ENCODE data around the gene RNF220. TPM values are rescaled to one million over a fixed set of nuclear protein-coding genes. Genes with fewer than 3 reads are reported as not detected.

Gene RNF220
- total RNA-seq, 1 donor = 53.2 TPM

DNA sequence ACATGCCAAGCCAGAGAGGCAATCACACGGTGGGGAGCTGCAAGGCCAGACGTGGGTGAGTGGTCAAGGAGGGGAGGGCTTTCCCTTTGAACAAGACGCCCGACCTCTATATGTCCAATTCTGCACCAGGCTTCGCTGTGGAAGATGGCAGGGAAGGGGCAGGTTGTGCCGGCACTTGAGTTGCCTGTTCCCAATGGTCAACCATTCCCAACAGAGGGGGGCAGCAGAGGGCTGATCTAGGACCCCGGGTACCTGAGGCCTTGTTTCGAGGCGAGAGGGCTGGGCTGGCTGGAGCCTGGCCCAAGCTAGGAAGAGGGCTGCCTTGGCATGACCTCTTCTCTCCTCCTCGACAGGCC lies 204.3 kb downstream of the RNF220 start:
- H3K36me3 ChIP-seq (ENCODE audit: insufficient read depth, low read length) = no peaks in the 10 kb centered on the region
- H3K4me2 ChIP-seq (ENCODE audit: insufficient read depth, low read length) = no peak overlapping the region
- peak; percentile 94 for DNase-seq (ENCODE audit: insufficient read length, low spot score, missing footprints)
- peaks cover 3% of the 10 kb centered on the region for H3K27me3 ChIP-seq (ENCODE audit: insufficient read depth, low read length)
- TF ChIP-seq, protein P1, sequence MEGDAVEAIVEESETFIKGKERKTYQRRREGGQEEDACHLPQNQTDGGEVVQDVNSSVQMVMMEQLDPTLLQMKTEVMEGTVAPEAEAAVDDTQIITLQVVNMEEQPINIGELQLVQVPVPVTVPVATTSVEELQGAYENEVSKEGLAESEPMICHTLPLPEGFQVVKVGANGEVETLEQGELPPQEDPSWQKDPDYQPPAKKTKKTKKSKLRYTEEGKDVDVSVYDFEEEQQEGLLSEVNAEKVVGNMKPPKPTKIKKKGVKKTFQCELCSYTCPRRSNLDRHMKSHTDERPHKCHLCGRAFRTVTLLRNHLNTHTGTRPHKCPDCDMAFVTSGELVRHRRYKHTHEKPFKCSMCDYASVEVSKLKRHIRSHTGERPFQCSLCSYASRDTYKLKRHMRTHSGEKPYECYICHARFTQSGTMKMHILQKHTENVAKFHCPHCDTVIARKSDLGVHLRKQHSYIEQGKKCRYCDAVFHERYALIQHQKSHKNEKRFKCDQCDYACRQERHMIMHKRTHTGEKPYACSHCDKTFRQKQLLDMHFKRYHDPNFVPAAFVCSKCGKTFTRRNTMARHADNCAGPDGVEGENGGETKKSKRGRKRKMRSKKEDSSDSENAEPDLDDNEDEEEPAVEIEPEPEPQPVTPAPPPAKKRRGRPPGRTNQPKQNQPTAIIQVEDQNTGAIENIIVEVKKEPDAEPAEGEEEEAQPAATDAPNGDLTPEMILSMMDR (IDR thresholded peaks at IDR 0.05; ENCODE audit: extremely low read depth, low read depth, low read length) = peak; percentile 75
- no peaks in the 10 kb centered on the region for H3K9me3 ChIP-seq (ENCODE audit: low read depth, low read length)
- H4K20me1 ChIP-seq (ENCODE audit: insufficient read depth, low read length) = no peaks in the 10 kb centered on the region
- H3K4me1 ChIP-seq (ENCODE audit: insufficient read depth, low read length) = no peaks in the 10 kb centered on the region
- no peak overlapping the region for H3K27ac ChIP-seq (ENCODE audit: low read depth, low read length)
- no peaks in the 10 kb centered on the region for H3K79me2 ChIP-seq (ENCODE audit: insufficient read depth, low read length)
- peak overlapping the region; percentile 63 for H2AFZ ChIP-seq (ENCODE audit: low read length)
- H3K4me3 ChIP-seq (ENCODE audit: insufficient read depth, low read length) = no peak overlapping the region

DNA sequence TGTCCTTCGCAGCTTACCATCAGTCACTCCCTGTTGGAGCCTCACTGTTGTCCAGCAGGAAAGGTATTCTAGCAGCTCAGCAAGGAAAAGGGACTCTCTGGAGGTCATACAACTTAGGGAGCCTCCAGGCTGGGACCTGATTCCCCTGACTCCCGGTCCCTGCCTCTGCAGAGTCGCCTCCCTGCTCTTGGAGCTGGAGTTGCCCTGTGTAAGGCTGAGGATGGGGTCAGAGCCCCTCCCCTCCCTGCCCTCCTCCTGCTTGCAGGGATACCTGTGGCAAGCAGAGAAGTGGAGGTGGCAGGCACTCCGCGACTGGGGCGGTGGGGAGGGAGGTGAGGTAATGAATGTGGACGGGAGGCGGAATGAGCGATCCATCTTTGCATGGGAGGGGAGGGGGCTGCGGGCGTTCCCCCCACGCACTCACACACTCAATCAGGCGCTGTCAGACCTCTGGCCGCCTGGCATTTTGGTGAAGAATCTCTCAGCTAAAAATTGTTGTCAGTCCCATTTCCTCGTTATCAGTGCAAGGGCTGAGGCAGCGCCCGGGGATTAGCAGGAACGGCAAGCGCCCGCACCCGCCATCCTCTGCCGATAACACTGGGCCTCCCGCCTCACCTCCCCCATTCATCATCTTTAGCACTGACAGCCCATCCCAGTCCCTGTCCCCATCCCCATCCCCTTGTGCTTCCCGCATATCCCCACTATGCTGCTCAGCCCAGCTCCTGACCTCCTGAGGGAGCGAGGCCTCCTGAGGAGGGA lies 204.9 kb downstream of the RNF220 start:
- Histone ChIP-seq H4K20me1 (ENCODE audit: insufficient read depth, low read length) (no peaks in the 10 kb centered on the region), H3K79me2 (ENCODE audit: insufficient read depth, low read length) (no peaks in the 10 kb centered on the region), H3K4me3 (ENCODE audit: insufficient read depth, low read length) (no peak overlapping the region), H3K9me3 (ENCODE audit: low read depth, low read length) (no peaks in the 10 kb centered on the region), H3K27me3 (ENCODE audit: insufficient read depth, low read length) (no peaks in the 10 kb centered on the region), H3K4me1 (ENCODE audit: insufficient read depth, low read length) (no peaks in the 10 kb centered on the region), H3K27ac (ENCODE audit: low read depth, low read length) (no peak overlapping the region), H2AFZ (ENCODE audit: low read length) (peak overlapping the region; percentile 63), H3K4me2 (ENCODE audit: insufficient read depth, low read length) (no peak overlapping the region), H3K36me3 (ENCODE audit: insufficient read depth, low read length) (no peaks in the 10 kb centered on the region)
- DNase-seq (ENCODE audit: insufficient read length, low spot score, missing footprints) = no peak
- TF ChIP-seq, protein P1 (IDR thresholded peaks at IDR 0.05; ENCODE audit: extremely low read depth, low read depth, low read length) = no peak

DNA sequence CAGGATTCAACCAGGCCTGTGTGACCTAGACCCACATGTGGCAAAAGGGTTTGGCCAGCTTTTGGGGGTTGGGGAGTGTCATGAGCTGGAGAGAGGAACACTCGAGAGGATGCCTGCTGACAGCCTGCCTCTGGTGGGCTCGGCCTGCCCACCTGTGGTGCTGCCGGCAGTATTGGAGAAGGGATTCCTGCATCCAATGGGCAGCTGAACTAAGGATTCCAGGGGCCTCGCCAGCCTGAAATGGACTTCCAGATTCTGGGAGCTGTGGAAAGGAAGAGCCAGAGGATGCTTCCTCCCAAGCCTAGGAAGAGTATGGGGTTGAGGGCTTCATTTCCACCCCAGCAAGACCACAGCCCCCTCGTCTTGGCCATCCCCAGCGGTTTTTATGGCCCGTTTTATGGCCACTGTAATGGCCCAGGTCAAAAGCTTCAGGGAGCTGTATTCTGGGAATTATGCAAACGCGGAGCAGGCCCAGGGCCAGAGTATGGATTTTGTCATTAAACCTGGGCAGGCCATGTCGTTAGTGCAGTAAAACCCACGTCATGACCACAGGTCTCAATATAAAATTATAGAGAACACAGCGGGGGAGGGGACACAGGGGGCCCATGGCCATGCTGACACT lies 205.6 kb downstream of the RNF220 start:
- no peak overlapping the region for H3K4me3 ChIP-seq (ENCODE audit: insufficient read depth, low read length)
- no peaks in the 10 kb centered on the region for H4K20me1 ChIP-seq (ENCODE audit: insufficient read depth, low read length)
- H2AFZ ChIP-seq (ENCODE audit: low read length) = no peak overlapping the region
- H3K4me2 ChIP-seq (ENCODE audit: insufficient read depth, low read length) = no peak overlapping the region
- DNase-seq (ENCODE audit: insufficient read length, low spot score, missing footprints) = no peak
- no peaks in the 10 kb centered on the region for H3K9me3 ChIP-seq (ENCODE audit: low read depth, low read length)
- H3K27ac ChIP-seq (ENCODE audit: low read depth, low read length) = no peak overlapping the region
- TF ChIP-seq, protein P1 (IDR thresholded peaks at IDR 0.05; ENCODE audit: extremely low read depth, low read depth, low read length) = no peak
- H3K4me1 ChIP-seq (ENCODE audit: insufficient read depth, low read length) = no peaks in the 10 kb centered on the region
- no peaks in the 10 kb centered on the region for H3K27me3 ChIP-seq (ENCODE audit: insufficient read depth, low read length)
- H3K79me2 ChIP-seq (ENCODE audit: insufficient read depth, low read length) = no peaks in the 10 kb centered on the region
- H3K36me3 ChIP-seq (ENCODE audit: insufficient read depth, low read length) = no peaks in the 10 kb centered on the region

DNA sequence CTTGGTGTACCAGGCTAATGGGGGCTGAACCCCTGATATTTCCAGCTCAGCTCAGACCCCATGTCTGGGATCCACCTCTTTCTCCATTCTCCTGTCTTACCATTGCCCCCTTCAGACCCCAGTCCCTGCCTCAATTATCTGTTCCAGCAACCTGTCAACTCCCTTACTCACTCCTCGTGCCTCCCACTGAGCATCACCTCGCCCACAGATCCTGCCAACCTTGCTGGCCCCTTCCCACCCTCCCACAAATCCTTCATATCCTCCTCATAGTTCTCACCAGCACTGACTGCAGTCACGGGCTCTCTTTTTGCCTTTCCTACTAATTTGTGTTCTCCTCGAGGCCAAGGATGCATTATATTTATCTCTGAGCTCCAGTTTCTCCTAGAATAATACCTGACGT lies 206.4 kb downstream of the RNF220 start:
- no peaks in the 10 kb centered on the region for H3K4me1 ChIP-seq (ENCODE audit: insufficient read depth, low read length)
- no peaks in the 10 kb centered on the region for H3K27me3 ChIP-seq (ENCODE audit: insufficient read depth, low read length)
- no peak overlapping the region for H3K4me3 ChIP-seq (ENCODE audit: insufficient read depth, low read length)
- no peak overlapping the region for H3K27ac ChIP-seq (ENCODE audit: low read depth, low read length)
- no peaks in the 10 kb centered on the region for H3K36me3 ChIP-seq (ENCODE audit: insufficient read depth, low read length)
- H3K79me2 ChIP-seq (ENCODE audit: insufficient read depth, low read length) = no peaks in the 10 kb centered on the region
- no peaks in the 10 kb centered on the region for H4K20me1 ChIP-seq (ENCODE audit: insufficient read depth, low read length)
- DNase-seq (ENCODE audit: insufficient read length, low spot score, missing footprints) = no peak
- H2AFZ ChIP-seq (ENCODE audit: low read length) = no peak overlapping the region
- TF ChIP-seq, protein P1 (IDR thresholded peaks at IDR 0.05; ENCODE audit: extremely low read depth, low read depth, low read length) = no peak
- H3K9me3 ChIP-seq (ENCODE audit: low read depth, low read length) = no peaks in the 10 kb centered on the region
- H3K4me2 ChIP-seq (ENCODE audit: insufficient read depth, low read length) = no peak overlapping the region

All from osteoblast (primary cell).